ENCODE measurements around the gene ANO2.

ANO2 gene

DNA sequence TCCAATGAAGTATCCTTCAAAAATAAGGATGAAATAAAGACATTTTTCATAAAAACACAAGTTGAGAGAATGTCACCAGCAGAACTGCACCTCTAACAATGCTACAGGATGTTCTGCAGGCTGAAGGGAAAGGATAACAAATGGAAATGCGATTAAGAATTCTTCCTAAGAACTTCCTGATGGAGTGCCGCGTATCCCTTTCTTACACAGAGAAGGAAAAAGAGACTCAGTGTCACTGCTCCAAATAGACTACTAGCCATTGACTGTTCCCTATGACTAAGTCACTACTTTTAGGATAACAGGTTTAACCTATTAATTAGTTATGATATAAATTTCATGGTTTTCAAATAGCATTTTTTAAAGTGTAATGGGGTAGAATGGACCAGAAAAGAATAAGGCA is 3.2 kb downstream of the ANO2 start:
- Histone ChIP-seq H3K27me3 (ENCODE audit: low read depth, low read length) (peaks cover 8% of the 10 kb centered on the region), H4K20me1 (ENCODE audit: insufficient read depth, low read length) (no peaks in the 10 kb centered on the region), H3K4me2 (ENCODE audit: low read length) (no peak overlapping the region), H3K9me3 (ENCODE audit: insufficient read depth, low read length) (no peaks in the 10 kb centered on the region), H2AFZ (ENCODE audit: low read depth, low read length) (no peak overlapping the region), H3K4me3 (ENCODE audit: low read length) (no peak overlapping the region), H3K9ac (ENCODE audit: low read length) (no peak overlapping the region), H3K4me1 (ENCODE audit: low read length) (no peaks in the 10 kb centered on the region), H3K36me3 (replicated peaks; ENCODE audit: low read depth, low read length) (no peaks in the 10 kb centered on the region), H3K79me2 (ENCODE audit: low read length) (no peaks in the 10 kb centered on the region), H3K27ac (ENCODE audit: low read length) (no peak overlapping the region)
- no peak for TF ChIP-seq EZH2phosphoT487 (IDR thresholded peaks at IDR 0.05; ENCODE audit: low read depth)
- TF ChIP-seq, protein P1, sequence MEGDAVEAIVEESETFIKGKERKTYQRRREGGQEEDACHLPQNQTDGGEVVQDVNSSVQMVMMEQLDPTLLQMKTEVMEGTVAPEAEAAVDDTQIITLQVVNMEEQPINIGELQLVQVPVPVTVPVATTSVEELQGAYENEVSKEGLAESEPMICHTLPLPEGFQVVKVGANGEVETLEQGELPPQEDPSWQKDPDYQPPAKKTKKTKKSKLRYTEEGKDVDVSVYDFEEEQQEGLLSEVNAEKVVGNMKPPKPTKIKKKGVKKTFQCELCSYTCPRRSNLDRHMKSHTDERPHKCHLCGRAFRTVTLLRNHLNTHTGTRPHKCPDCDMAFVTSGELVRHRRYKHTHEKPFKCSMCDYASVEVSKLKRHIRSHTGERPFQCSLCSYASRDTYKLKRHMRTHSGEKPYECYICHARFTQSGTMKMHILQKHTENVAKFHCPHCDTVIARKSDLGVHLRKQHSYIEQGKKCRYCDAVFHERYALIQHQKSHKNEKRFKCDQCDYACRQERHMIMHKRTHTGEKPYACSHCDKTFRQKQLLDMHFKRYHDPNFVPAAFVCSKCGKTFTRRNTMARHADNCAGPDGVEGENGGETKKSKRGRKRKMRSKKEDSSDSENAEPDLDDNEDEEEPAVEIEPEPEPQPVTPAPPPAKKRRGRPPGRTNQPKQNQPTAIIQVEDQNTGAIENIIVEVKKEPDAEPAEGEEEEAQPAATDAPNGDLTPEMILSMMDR (IDR thresholded peaks at IDR 0.05; ENCODE audit: low read depth, low read length): no peak

DNA sequence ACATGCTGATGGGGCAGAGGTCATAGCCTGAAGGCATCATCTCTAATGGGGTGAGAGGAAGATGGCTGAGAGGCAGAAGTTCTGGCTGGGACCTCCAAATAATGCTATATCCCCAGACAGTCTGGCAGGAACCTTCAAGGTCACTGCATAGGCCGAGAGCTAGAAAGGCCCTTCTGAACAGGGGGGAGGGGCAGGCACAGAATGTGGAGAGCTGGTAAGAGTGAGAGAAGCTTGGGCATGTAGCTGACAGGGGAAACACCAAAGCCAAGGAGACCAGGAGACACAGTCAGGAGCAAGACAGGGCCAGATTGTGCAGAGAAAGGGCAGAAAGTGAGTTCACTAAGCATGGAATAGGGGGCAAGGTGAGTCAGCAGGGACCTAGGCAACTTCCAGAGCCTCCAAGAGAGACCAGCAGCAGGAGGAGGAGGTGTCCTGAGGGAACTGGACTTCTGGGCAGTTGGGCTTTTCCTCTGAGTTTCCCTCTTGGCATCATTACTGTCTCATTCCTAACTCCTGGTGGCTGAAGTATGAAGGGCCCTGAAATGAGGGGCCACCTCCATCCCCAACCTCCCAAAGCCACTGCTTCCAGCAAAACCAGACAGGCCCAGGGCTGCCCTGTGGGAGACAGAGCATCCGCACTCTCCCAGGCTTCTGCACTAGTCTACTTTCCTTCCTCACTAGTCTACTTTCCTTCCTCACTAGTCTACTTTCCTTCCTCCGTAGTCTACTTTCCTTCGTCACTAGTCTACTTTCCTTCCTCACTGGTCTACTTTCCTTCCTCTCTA is 17.1 kb downstream of the ANO2 start:
- H3K4me3 ChIP-seq (ENCODE audit: low read length): no peak overlapping the region
- H3K79me2 ChIP-seq (ENCODE audit: low read length): no peaks in the 10 kb centered on the region
- no peaks in the 10 kb centered on the region for H3K9me3 ChIP-seq (ENCODE audit: insufficient read depth, low read length)
- no peaks in the 10 kb centered on the region for H3K36me3 ChIP-seq (replicated peaks; ENCODE audit: low read depth, low read length)
- H2AFZ ChIP-seq (ENCODE audit: low read depth, low read length): no peak overlapping the region
- TF ChIP-seq, protein P1 (IDR thresholded peaks at IDR 0.05; ENCODE audit: low read depth, low read length): no peak
- TF ChIP-seq EZH2phosphoT487 (IDR thresholded peaks at IDR 0.05; ENCODE audit: low read depth): no peak
- no peak overlapping the region for H3K9ac ChIP-seq (ENCODE audit: low read length)
- H3K27ac ChIP-seq (ENCODE audit: low read length): no peak overlapping the region
- H3K4me2 ChIP-seq (ENCODE audit: low read length): no peak overlapping the region
- no peaks in the 10 kb centered on the region for H3K4me1 ChIP-seq (ENCODE audit: low read length)
- H4K20me1 ChIP-seq (ENCODE audit: insufficient read depth, low read length): no peaks in the 10 kb centered on the region
- no peaks in the 10 kb centered on the region for H3K27me3 ChIP-seq (ENCODE audit: low read depth, low read length)

DNA sequence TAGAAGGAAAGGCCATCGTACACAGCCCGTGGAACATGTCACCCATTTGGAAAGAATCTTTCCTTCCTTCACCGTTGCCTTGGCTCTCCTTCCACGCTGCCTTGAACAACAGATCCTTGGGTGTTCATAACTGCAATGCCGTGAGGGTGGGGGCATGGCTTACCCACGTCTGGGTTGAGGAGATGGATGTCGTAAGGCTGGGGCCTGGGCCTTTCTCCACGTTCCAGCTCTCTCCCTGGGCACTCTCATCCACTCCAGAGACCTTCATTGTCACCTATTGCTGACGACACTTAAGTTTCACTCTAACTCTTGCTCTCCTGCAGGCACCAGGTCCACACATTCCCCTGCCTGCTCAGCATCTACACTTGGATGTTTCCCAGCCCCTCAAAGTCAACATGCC is 19.4 kb downstream of the ANO2 start:
- Histone ChIP-seq H3K9me3 (ENCODE audit: insufficient read depth, low read length) (no peaks in the 10 kb centered on the region), H3K4me1 (ENCODE audit: low read length) (no peaks in the 10 kb centered on the region), H3K4me3 (ENCODE audit: low read length) (no peak overlapping the region), H4K20me1 (ENCODE audit: insufficient read depth, low read length) (no peaks in the 10 kb centered on the region), H3K27ac (ENCODE audit: low read length) (no peak overlapping the region), H3K9ac (ENCODE audit: low read length) (no peak overlapping the region), H3K4me2 (ENCODE audit: low read length) (no peak overlapping the region), H2AFZ (ENCODE audit: low read depth, low read length) (no peak overlapping the region), H3K27me3 (ENCODE audit: low read depth, low read length) (no peaks in the 10 kb centered on the region), H3K79me2 (ENCODE audit: low read length) (no peaks in the 10 kb centered on the region), H3K36me3 (replicated peaks; ENCODE audit: low read depth, low read length) (no peaks in the 10 kb centered on the region)
- TF ChIP-seq, protein P1 (IDR thresholded peaks at IDR 0.05; ENCODE audit: low read depth, low read length): no peak
- TF ChIP-seq EZH2phosphoT487 (IDR thresholded peaks at IDR 0.05; ENCODE audit: low read depth): no peak

DNA sequence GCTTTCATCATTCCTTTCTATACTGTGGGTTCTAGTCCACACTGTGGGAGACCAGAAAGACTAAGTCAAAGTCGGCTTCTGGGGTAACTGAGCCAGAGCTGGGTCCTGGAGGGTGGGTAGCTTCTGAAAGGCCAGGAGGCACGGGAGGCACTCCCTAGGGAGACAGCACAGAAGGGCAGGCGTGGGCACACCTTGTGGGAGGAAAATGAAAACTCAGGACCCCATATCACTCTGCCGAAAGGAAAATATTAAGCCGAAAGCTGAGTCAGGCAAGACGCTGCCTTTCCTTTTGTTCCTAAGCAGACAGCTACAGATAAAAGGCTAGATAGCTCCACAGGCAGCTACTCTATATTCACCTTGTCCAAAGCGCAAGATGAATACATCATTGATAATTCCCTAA is 20.7 kb downstream of the ANO2 start:
- Histone ChIP-seq H3K27ac (ENCODE audit: low read length) (no peak overlapping the region), H4K20me1 (ENCODE audit: insufficient read depth, low read length) (no peaks in the 10 kb centered on the region), H3K79me2 (ENCODE audit: low read length) (no peaks in the 10 kb centered on the region), H3K4me3 (ENCODE audit: low read length) (no peak overlapping the region), H3K9me3 (ENCODE audit: insufficient read depth, low read length) (no peaks in the 10 kb centered on the region), H3K9ac (ENCODE audit: low read length) (no peak overlapping the region), H3K27me3 (ENCODE audit: low read depth, low read length) (no peaks in the 10 kb centered on the region), H3K4me2 (ENCODE audit: low read length) (no peak overlapping the region), H3K4me1 (ENCODE audit: low read length) (no peaks in the 10 kb centered on the region), H3K36me3 (replicated peaks; ENCODE audit: low read depth, low read length) (no peaks in the 10 kb centered on the region), H2AFZ (ENCODE audit: low read depth, low read length) (no peak overlapping the region)
- no peak for TF ChIP-seq EZH2phosphoT487 (IDR thresholded peaks at IDR 0.05; ENCODE audit: low read depth)
- TF ChIP-seq, protein P1 (IDR thresholded peaks at IDR 0.05; ENCODE audit: low read depth, low read length): no peak
